BJ (cell line): ENCODE data around the gene TH. TPM values are rescaled to one million over a fixed set of nuclear protein-coding genes. Genes with fewer than 3 reads are reported as not detected.

Experiments used
- CTCF ChIA-PET: fragments of 350-600 bp; formaldehyde crosslinking; extraction: SDS; loops from one replicate; lab custom pipeline; 2021; ENCODE audit warnings: antibody characterized with exemption, inconsistent platforms; lab: Yijun Ruan, JAX
- POLR2A ChIA-PET: fragments of 300-600 bp; sonication (Branson Sonifier 250); formaldehyde crosslinking; extraction: SDS; loops from one replicate; lab custom pipeline; 2021; ENCODE audit warnings: antibody characterized with exemption; lab: Charles Lee
- DNase-seq: peaks from one replicate; pipeline ENCODE4 v3.0.0-alpha.2; 2011; ENCODE audit warnings: low read depth
- H3K27me3 ChIP-seq: 2 replicates; pipeline ENCODE4 v1.6.0; 2011; ENCODE audit warnings: low read length; ENCODE audit not compliant: control insufficient read depth, insufficient read depth
- H3K36me3 ChIP-seq: 2 replicates; pipeline ENCODE4 v1.5.1; 2011; ENCODE audit warnings: low read length; ENCODE audit not compliant: control insufficient read depth, insufficient read depth
- H3K4me3 ChIP-seq: 2 replicates; pipeline ENCODE4 v1.5.1; 2011; ENCODE audit warnings: low read depth, mild to moderate bottlenecking, control low read depth, low read length
- CTCF ChIP-seq: IDR thresholded peaks from 2 replicates; pipeline ENCODE4 v1.5.1; 2011; ENCODE audit warnings: low read depth, mild to moderate bottlenecking, control low read depth, inconsistent platforms, low read length, moderate library complexity; ENCODE audit not compliant: insufficient read depth
- polyA plus RNA-seq: library from polyadenylated mRNA; depleted of rRNA; stranded (reverse); fragments of >200 nt; gene quantifications from 2 replicates; pipeline ENCODE4 v1.2.3, GENCODE V29; 2011

Gene TH
- polyA plus RNA-seq, 1 experiment, result not detected

- no peaks in the 10 kb centered on the region; the same call in 1 of the 2 replicates for H3K27me3 ChIP-seq
- no peak overlapping the region for H3K4me3 ChIP-seq
- no peaks in the 10 kb centered on the region for H3K36me3 ChIP-seq
- POLR2A ChIA-PET, result no interaction called here
- TF ChIP-seq CTCF, result peak; percentile 84
- no peak for DNase-seq
- CTCF ChIA-PET, result interaction anchor here (0.6 to 21.8 kb wide), 31 partner anchors 10 to 504 kb away, joined by 3 to 1066 read pairs (median 4); partner anchors contain the start of gene SYT8
Observed at GRCh38 chr11:2156416-2157182, 15.0 kb downstream of the TH start.

GRCh38 chr11:2155511-2155910, 16.1 kb downstream of the TH start:
- ChIA-PET POLR2A (no interaction called here), CTCF (interaction anchor here (0.6 to 21.8 kb wide), 21 partner anchors 9 to 969 kb away, joined by 3 to 1066 read pairs (median 5); partner anchors contain the start of gene SYT8)
- H3K4me3 ChIP-seq, result no peak overlapping the region
- no peak for DNase-seq
- H3K36me3 ChIP-seq, result no peaks in the 10 kb centered on the region
- peaks cover 3% of the 10 kb centered on the region for H3K27me3 ChIP-seq
- no peak for TF ChIP-seq CTCF

- H3K4me3 ChIP-seq, result no peak overlapping the region
- peaks cover 5% of the 10 kb centered on the region for H3K27me3 ChIP-seq
- CTCF ChIA-PET, result interaction anchor here (0.6 to 21.8 kb wide), 12 partner anchors 8 to 968 kb away, joined by 3 to 1066 read pairs (median 8); partner anchors contain the start of gene SYT8
- H3K36me3 ChIP-seq, result no peaks in the 10 kb centered on the region
- no peak for DNase-seq
- TF ChIP-seq CTCF, result no peak
- POLR2A ChIA-PET, result no interaction called here
Observed at GRCh38 chr11:2154889-2155288, 16.7 kb downstream of the TH start.

GRCh38 chr11:2154195-2154585, 17.4 kb downstream of the TH start:
- DNase-seq, result no peak
- Histone ChIP-seq H3K27me3 (peaks cover 6% of the 10 kb centered on the region), H3K36me3 (no peaks in the 10 kb centered on the region), H3K4me3 (no peak overlapping the region)
- CTCF ChIA-PET, result interaction anchor here (1.2 to 21.8 kb wide), 10 partner anchors 9 to 501 kb away, joined by 3 to 1066 read pairs (median 60); partner anchors contain the start of genes IGF2 and SYT8
- POLR2A ChIA-PET, result interaction anchor here (0.6 kb wide), 1 partner anchor 223 kb away, joined by 3 read pairs; no protein-coding TSS in a partner anchor
- no peak for TF ChIP-seq CTCF

GRCh38 chr11:2153581-2154194, 17.9 kb downstream of the TH start:
- no peak for TF ChIP-seq CTCF
- H3K36me3 ChIP-seq, result no peaks in the 10 kb centered on the region
- no peak overlapping the region for H3K4me3 ChIP-seq
- POLR2A ChIA-PET, result interaction anchor here (0.6 kb wide), 1 partner anchor 224 kb away, joined by 3 read pairs; no protein-coding TSS in a partner anchor
- H3K27me3 ChIP-seq, result peaks cover 6% of the 10 kb centered on the region
- CTCF ChIA-PET, result interaction anchor here (1.2 to 21.8 kb wide), 15 partner anchors 9 to 501 kb away, joined by 3 to 1066 read pairs (median 45); partner anchors contain the start of genes IGF2 and SYT8
- DNase-seq, result no peak
